Brain microvascular endothelial cell (primary cell): ENCODE results near the gene PAPOLB.

Experiments
- DNase-seq: peaks from one replicate; pipeline ENCODE4 v3.0.0-alpha.2; 2020
- H3K27ac ChIP-seq: fragments of 250-450 bp; sonication (Bioruptor Pico); 2 replicates; pipeline ENCODE4 v1.5.1; 2020; ENCODE audit warnings: mild to moderate bottlenecking, moderate library complexity
- H3K27me3 ChIP-seq: fragments of 250-450 bp; sonication (Bioruptor Pico); replicated peaks from 2 replicates; pipeline ENCODE4 v1.5.1; 2020; ENCODE audit warnings: mild to moderate bottlenecking
- H3K36me3 ChIP-seq: fragments of 250-450 bp; sonication (Bioruptor Pico); replicated peaks from 2 replicates; pipeline ENCODE4 v1.5.1; 2020; ENCODE audit warnings: mild to moderate bottlenecking
- H3K4me3 ChIP-seq: 2 replicates; pipeline ENCODE4 v1.5.1; 2011; ENCODE audit warnings: low read depth, mild to moderate bottlenecking, control low read depth, low read length, moderate library complexity
- in situ Hi-C: cut with HindIII; loops from 2 replicates; pipeline ENCODE4 v1.10.0; 2017; ENCODE audit warnings: low sequenced_read_pairs, low pct_ligation_motif_present
- TF ChIP-seq, protein P1 (sequence below): IDR thresholded peaks from 2 replicates; pipeline ENCODE4 v1.5.1; 2011; ENCODE audit warnings: low read depth, mild to moderate bottlenecking, moderate library complexity, low read length, control low read depth, inconsistent platforms; ENCODE audit errors: missing control alignments

Gene PAPOLB

DNA sequence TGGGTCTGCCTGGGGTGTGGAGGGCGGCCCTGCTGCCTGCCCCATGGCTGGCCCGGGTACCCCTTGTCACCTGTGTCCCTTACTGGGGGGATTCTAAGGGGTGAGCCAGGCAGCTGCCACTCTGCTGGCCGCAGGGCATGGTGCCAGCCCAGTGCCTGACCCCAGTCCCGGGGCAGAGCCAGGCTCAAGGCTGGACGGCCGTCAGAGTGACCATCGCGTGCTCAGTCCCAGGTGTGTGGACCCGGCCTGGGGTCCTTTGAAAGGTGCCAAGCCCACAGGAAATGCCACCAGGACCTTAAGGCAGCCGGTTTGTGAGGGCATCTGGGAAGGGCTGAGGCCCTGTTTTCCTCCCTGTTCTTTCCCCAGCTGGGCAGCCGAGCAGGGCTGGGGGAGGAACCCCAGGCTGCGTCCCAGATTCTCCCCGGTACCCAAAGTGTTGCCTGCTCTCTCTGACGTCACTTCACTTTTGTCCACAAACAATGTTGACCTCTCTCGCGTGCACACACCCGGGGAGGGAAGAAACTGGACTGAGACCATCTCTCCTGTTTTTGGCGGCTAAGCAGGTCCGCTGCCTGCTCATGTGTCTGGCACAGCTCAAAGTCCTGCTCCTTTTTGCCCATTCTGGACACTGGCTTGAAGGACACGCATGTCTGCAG, 37.6 kb downstream of the PAPOLB start:
- TF ChIP-seq, protein P1, sequence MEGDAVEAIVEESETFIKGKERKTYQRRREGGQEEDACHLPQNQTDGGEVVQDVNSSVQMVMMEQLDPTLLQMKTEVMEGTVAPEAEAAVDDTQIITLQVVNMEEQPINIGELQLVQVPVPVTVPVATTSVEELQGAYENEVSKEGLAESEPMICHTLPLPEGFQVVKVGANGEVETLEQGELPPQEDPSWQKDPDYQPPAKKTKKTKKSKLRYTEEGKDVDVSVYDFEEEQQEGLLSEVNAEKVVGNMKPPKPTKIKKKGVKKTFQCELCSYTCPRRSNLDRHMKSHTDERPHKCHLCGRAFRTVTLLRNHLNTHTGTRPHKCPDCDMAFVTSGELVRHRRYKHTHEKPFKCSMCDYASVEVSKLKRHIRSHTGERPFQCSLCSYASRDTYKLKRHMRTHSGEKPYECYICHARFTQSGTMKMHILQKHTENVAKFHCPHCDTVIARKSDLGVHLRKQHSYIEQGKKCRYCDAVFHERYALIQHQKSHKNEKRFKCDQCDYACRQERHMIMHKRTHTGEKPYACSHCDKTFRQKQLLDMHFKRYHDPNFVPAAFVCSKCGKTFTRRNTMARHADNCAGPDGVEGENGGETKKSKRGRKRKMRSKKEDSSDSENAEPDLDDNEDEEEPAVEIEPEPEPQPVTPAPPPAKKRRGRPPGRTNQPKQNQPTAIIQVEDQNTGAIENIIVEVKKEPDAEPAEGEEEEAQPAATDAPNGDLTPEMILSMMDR = no peak
- Histone ChIP-seq H3K4me3 (no peak overlapping the region), H3K27ac (no peak overlapping the region), H3K36me3 (no peaks in the 10 kb centered on the region), H3K27me3 (no peaks in the 10 kb centered on the region)
- DNase-seq = no peak
- in situ Hi-C loops = no loop called here

GRCh38 chr7:4823441-4824119, 38.2 kb downstream of the PAPOLB start:
- TF ChIP-seq, protein P1 = no peak
- in situ Hi-C loops = no loop called here
- no peaks in the 10 kb centered on the region for H3K36me3 ChIP-seq
- no peak overlapping the region for H3K27ac ChIP-seq
- DNase-seq = no peak
- no peaks in the 10 kb centered on the region for H3K27me3 ChIP-seq
- no peak overlapping the region for H3K4me3 ChIP-seq

DNA sequence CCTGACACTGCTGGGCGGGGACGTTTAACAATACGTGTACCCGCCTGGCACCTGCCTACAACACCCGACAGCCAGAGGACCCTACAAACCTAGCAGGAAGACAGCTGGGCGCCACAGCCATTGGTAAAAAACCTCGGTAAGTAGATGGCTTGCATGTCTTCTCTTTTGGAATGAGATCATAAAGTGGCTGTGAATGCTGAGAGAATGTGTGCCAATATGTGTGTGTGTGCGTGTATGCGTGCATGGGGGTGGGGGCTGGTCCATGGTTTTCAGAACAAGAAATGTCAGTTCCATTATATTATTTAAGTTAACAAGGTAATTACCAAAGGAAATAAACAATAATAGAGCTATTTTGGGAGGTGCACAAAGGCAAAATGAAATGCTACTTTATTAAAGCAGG, 39.2 kb downstream of the PAPOLB start:
- TF ChIP-seq, protein P1 = no peak
- Histone ChIP-seq H3K27me3 (no peaks in the 10 kb centered on the region), H3K36me3 (no peaks in the 10 kb centered on the region), H3K27ac (no peak overlapping the region), H3K4me3 (no peak overlapping the region)
- in situ Hi-C loops = no loop called here
- no peak for DNase-seq

DNA sequence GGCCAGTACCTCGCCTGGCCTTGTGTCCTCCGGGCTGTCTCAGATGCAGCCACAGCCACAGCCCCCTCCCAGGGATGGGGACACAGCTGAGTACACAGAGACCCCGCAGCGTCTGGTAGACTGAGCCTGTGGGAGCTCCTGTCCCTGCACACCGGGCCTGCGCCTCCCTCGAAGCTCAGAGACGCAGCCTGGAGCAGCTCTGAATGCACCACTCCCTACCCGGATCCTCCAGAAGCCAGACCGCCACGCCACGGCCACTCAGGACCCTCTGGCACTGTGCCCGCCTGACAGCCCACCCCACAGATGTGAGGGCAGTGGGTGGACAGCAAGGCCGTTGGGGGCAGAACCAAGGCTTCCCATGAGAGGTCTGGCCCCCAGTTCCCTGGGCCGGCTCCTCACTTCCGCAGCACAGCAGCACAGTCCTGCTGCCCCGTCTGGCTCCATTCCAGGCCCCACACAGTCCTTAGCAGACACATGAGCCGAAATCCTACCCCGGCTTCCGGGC, 40.8 kb downstream of the PAPOLB start:
- no peaks in the 10 kb centered on the region for H3K36me3 ChIP-seq
- no peak overlapping the region for H3K4me3 ChIP-seq
- in situ Hi-C loops = no loop called here
- no peaks in the 10 kb centered on the region for H3K27me3 ChIP-seq
- no peak for DNase-seq
- H3K27ac ChIP-seq = no peak overlapping the region
- TF ChIP-seq, protein P1 = no peak

DNA sequence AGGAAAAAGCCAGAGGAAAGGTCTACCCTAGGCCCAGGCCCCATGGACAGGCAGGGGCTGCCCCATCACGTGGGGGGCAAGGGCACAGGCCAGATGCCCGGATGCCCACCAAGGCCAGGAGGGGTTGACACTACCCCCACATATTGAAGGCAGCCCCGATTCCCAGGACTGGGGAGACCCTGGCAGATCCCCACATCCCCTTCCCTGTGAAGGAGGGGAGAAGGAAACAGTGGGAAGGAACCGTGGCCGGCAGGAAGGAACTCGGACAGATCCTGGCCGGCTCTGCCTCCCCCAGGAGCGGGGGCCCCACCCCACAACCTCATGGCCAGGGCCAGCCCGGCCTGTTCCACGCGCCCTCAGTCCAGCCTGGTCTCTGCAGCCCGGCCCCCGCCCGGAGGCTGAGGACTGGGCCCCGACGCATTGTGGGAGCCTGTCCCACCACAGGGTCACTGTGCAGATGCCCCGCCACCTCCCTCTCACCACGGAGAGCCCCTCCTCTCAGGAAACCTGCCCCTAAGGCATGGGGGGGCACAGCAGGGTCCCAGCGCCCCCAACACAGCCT, 41.3 kb downstream of the PAPOLB start:
- no peaks in the 10 kb centered on the region for H3K27me3 ChIP-seq
- in situ Hi-C loops = no loop called here

More for the DNA sequence above, 41.3 kb downstream of the PAPOLB start:
- TF ChIP-seq, protein P1 = no peak
- no peak for DNase-seq
- Histone ChIP-seq H3K4me3 (no peak overlapping the region), H3K36me3 (no peaks in the 10 kb centered on the region), H3K27ac (no peak overlapping the region)
